K562 (cell line): ENCODE results near the gene PMEPA1. TPM values are rescaled to one million over a fixed set of nuclear protein-coding genes. Genes with fewer than 3 reads are reported as not detected.

Experiments
- ATAC-seq: fragments of 200-7000 bp; cut with Tn5 transposase; 3 replicates; pipeline ENCODE4 v1.9.1; 2020; ENCODE audit warnings: moderate library complexity
- BruUV-seq: library from RNA; stranded (reverse); fragments of 400-500 nt; replicated peaks from 2 replicates; lab custom pipeline; 2021; lab: Mats Ljungman, UMichigan
- CTCF ChIA-PET: fragments of 300-600 bp; formaldehyde crosslinking; extraction: SDS; loops from one replicate; lab custom pipeline; 2021; ENCODE audit warnings: low intra/inter-chr PET ratio; lab: Yijun Ruan, JAX
- POLR2A ChIA-PET: fragments of 300-600, 350-650 bp; sonication (Branson Sonifier 250); formaldehyde crosslinking; extraction: SDS; loops from one replicate; lab custom pipeline; 2021; ENCODE audit warnings: antibody characterized with exemption, inconsistent platforms; lab: Yijun Ruan, JAX
- DNase-seq, 4 experiments: peaks; one replicate each; pipeline versions ENCODE4 v3.0.0 to v3.0.0-alpha.2; 2011 to 2018; ENCODE audit warnings: low spot score in 3 of 4, mixed read lengths in 3 of 4; ENCODE audit errors: extremely low read depth in 1 of 4
- FAIRE-seq: peaks from 2 replicates; lab custom pipeline; 2011; peaks lifted over from hg19 to GRCh38; lab: Jason Lieb, UNC
- H2AFZ ChIP-seq: 2 replicates; pipeline ENCODE4 v1.6.0; 2011; ENCODE audit warnings: low read depth, low read length, control low read depth, inconsistent platforms
- H3K27ac ChIP-seq: fragments of 200-600 bp; 3 replicates; pipeline ENCODE4 v1.8.0; 2011; ENCODE audit warnings: low read depth, mild to moderate bottlenecking, control low read depth, inconsistent platforms, low read length, moderate library complexity, mixed read lengths; ENCODE audit errors: extremely low read depth
- H3K27me3 ChIP-seq, 2 experiments: fragments of 300-600 bp in 1 of 2; 2 replicates in 1 of 2; 3 replicates in 1 of 2; pipeline versions ENCODE4 v1.6.0 to v1.8.0; 2011; ENCODE audit warnings: inconsistent platforms in 2 of 2, low read length in 2 of 2, mild to moderate bottlenecking in 1 of 2, mixed read lengths in 1 of 2, moderate library complexity in 1 of 2; ENCODE audit not compliant: control insufficient read depth in 2 of 2, insufficient read depth in 2 of 2
- H3K36me3 ChIP-seq: fragments of 300-600 bp; 3 replicates; pipeline ENCODE4 v1.8.0; 2011; ENCODE audit warnings: mild to moderate bottlenecking, low read length, inconsistent platforms; ENCODE audit not compliant: control insufficient read depth, insufficient read depth
- H3K4me1 ChIP-seq, 2 experiments: fragments of 200-600 bp in 1 of 2; replicated peaks in 1 of 2; 2 replicates in 1 of 2; 3 replicates in 1 of 2; pipeline versions ENCODE4 v1.5.1 to v1.8.0; 2011; ENCODE audit warnings: inconsistent platforms in 2 of 2, low read length in 2 of 2, mild to moderate bottlenecking in 1 of 2, mixed read lengths in 1 of 2, moderate library complexity in 1 of 2; ENCODE audit not compliant: control insufficient read depth in 2 of 2, insufficient read depth in 2 of 2
- H3K4me2 ChIP-seq: 2 replicates; pipeline ENCODE4 v1.6.1; 2011; ENCODE audit warnings: low read length, control low read depth, inconsistent platforms, mixed read lengths; ENCODE audit not compliant: insufficient read depth
- H3K4me3 ChIP-seq: fragments of 200-600 bp; sonication (generic), shearing (Covaris generic); 2 replicates; pipeline ENCODE4 v1.5.1; 2016; ENCODE audit warnings: control low read depth, inconsistent platforms
- H3K79me2 ChIP-seq: fragments of 200-600 bp; 3 replicates; pipeline ENCODE4 v1.8.0; 2011; ENCODE audit warnings: low read length, inconsistent platforms; ENCODE audit not compliant: control insufficient read depth, insufficient read depth
- H3K9ac ChIP-seq, 2 experiments: 2 replicates each; pipeline versions ENCODE4 v1.6.0 to v1.6.1; 2011; ENCODE audit warnings: low read depth in 2 of 2, low read length in 2 of 2, control low read depth in 1 of 2, inconsistent platforms in 1 of 2, mild to moderate bottlenecking in 1 of 2, mixed read lengths in 1 of 2; ENCODE audit not compliant: insufficient read depth in 1 of 2
- H3K9me1 ChIP-seq: one replicate; pipeline ENCODE4 v1.6.0; 2011; ENCODE audit warnings: inconsistent platforms, mild to moderate bottlenecking, low read length, moderate library complexity; ENCODE audit not compliant: control insufficient read depth, insufficient read depth
- H3K9me3 ChIP-seq: replicated peaks from 2 replicates; pipeline ENCODE4 v1.5.1; 2011; ENCODE audit warnings: low read depth, low read length, inconsistent platforms; ENCODE audit not compliant: control insufficient read depth, insufficient read depth
- H4K20me1 ChIP-seq: replicated peaks from 2 replicates; pipeline ENCODE4 v1.6.1; 2011; ENCODE audit warnings: low read length, inconsistent platforms, mixed read lengths; ENCODE audit not compliant: control insufficient read depth, insufficient read depth
- CBX5 ChIP-seq: IDR thresholded peaks from 2 replicates; pipeline ENCODE4 v1.6.1; 2014; ENCODE audit warnings: low read depth, borderline replicate concordance
- CBX8 ChIP-seq: fragments of 200-600 bp; sonication (generic); IDR thresholded peaks from 2 replicates; pipeline ENCODE4 v1.6.1; 2012; ENCODE audit warnings: borderline replicate concordance, mixed run types, low read depth, mild to moderate bottlenecking, moderate library complexity, mixed read lengths, low read length, control low read depth, inconsistent platforms; ENCODE audit not compliant: poor library complexity, severe bottlenecking; ENCODE audit errors: extremely low read depth
- CTBP1 ChIP-seq: fragments of 450-650 bp; IDR thresholded peaks from 2 replicates; pipeline ENCODE4 v1.6.1; 2016; ENCODE audit warnings: borderline replicate concordance
- ELF2 ChIP-seq: fragments of 250-450 bp; sonication (Bioruptor Pico); IDR thresholded peaks from 2 replicates; pipeline ENCODE4 v1.5.0; 2021; ENCODE audit warnings: mild to moderate bottlenecking
- EP400 ChIP-seq: fragments of 450-650 bp; IDR thresholded peaks from 2 replicates; pipeline ENCODE4 v1.6.1; 2017; ENCODE audit warnings: antibody characterized with exemption, mild to moderate bottlenecking, moderate library complexity
- FOXO4 ChIP-seq: fragments of 450-650 bp; formaldehyde crosslinking; IDR thresholded peaks from 2 replicates; pipeline ENCODE4 v1.4.0; 2020; ENCODE audit warnings: mild to moderate bottlenecking, moderate library complexity
- GABPB1 ChIP-seq: sonication (generic); formaldehyde crosslinking; IDR thresholded peaks from 2 replicates; pipeline ENCODE4 v1.8.0; 2022; ENCODE audit warnings: mild to moderate bottlenecking, missing genetic modification reagents
- SPI1 ChIP-seq: IDR thresholded peaks from 2 replicates; pipeline ENCODE4 v1.6.1; 2011; ENCODE audit warnings: low read depth, low read length, control low read depth, borderline replicate concordance
- YY1 ChIP-seq, 3 experiments: IDR thresholded peaks; 2 replicates each; pipeline ENCODE4 v1.6.1; 2011; ENCODE audit warnings: low read length in 2 of 3, mild to moderate bottlenecking in 2 of 3, moderate library complexity in 2 of 3, borderline replicate concordance in 1 of 3, control low read depth in 1 of 3, low read depth in 1 of 3; ENCODE audit not compliant: insufficient read depth in 3 of 3, insufficient replicate concordance in 2 of 3, control insufficient read depth in 1 of 3, insufficient read length in 1 of 3; ENCODE audit errors: extremely low read depth in 1 of 3
- ZNF780A ChIP-seq: fragments of 250-450 bp; sonication (Bioruptor Pico); IDR thresholded peaks from 2 replicates; pipeline ENCODE4 v1.5.0; 2021; ENCODE audit warnings: mild to moderate bottlenecking
- WGBS: fragments of 100-300 bp; shearing (Covaris generic); methylation state at CpG from one replicate; pipeline ENCODE4 v1.1.6; 2016; ENCODE audit warnings: low coverage, mixed read lengths; ENCODE audit not compliant: insufficient coverage; ENCODE audit errors: missing lambda C conversion rate; 5-methylcytosine and 5-hydroxymethylcytosine counted together
- in situ Hi-C: fragments of 300-500 bp; cut with MboI; formaldehyde crosslinking; loops from 4 replicates; pipeline ENCODE4 v1.15.0; 2018; ENCODE audit warnings: inconsistent platforms, mixed read lengths
- intact Hi-C: fragments of 100-400 bp; cut with micrococcal nuclease; formaldehyde crosslinking; loops from 2 replicates; pipeline ENCODE4 v1.14.2; 2022
- polyA plus RNA-seq, 8 experiments: library from polyadenylated mRNA; depleted of rRNA in 4 of 8; stranded (reverse) in 5 of 8; unstranded in 3 of 8; fragments of >200 nt; fragmentation: Nextera tagmentation in 2 of 8; fragmentation: Illumina TruSeq in 1 of 8; extraction: Ambion mirVana in 2 of 8; extraction: Trizol in 1 of 8; gene quantifications; 2 replicates each; pipeline versions ENCODE4 v1.2.1 to v1.2.3, GENCODE V29; 2011 to 2014; ENCODE audit warnings: inconsistent platforms in 1 of 8, missing spikeins in 1 of 8
- total RNA-seq, 7 experiments: library from RNA; depleted of rRNA in 6 of 7; stranded (reverse); fragments of >200 nt in 6 of 7; fragmentation: Illumina TruSeq in 2 of 7; extraction: Trizol in 2 of 7; gene quantifications; 2 replicates each; pipeline versions ENCODE4 v1.2.1 to v1.2.3, GENCODE V29; 2011 to 2021; ENCODE audit warnings: low replicate concordance in 1 of 7

Gene PMEPA1
- total and polyA plus RNA-seq, 9 of the 15 experiments (the other 6 are each of a cell fraction or from before 2014, with no cell fraction given), result 0.16 TPM; not detected in 8

GRCh38 chr20:57658447-57658832 lies 51.4 kb downstream of the PMEPA1 start:
- Histone ChIP-seq H4K20me1 (0 out of 2 replicates have a peak, but pooled peaks cover 9% of the 10 kb centered on the region), H3K9me3 (no peaks in the 10 kb centered on the region), H3K27ac (no peak overlapping the region), H3K36me3 (no peaks in the 10 kb centered on the region), H3K79me2 (no peaks in the 10 kb centered on the region), H3K4me1 (peaks cover 0 to 8% of the 10 kb centered on the region in 2 experiments; a peak in 1 of 5 replicates), H2AFZ (no peak overlapping the region)
- in situ Hi-C loops, result no loop called here
- BruUV-seq, result no TSS peak
- 0% methylated on average over 8 of the region's 8 CpGs for WGBS
- ATAC-seq (no peak), FAIRE-seq (no peak)
- POLR2A ChIA-PET, result no interaction called here
- TF ChIP-seq CBX5, result no peak
- TF ChIP-seq SPI1, result no peak
- no peak for TF ChIP-seq ZNF780A (CRISPR knock-in tag)
- no peak for TF ChIP-seq CBX8
- TF ChIP-seq CTBP1, result no peak
- no peak for TF ChIP-seq YY1 (IDR thresholded peaks at IDR 0.05; ENCODE audit: borderline replicate concordance in 1 of 3, control insufficient read depth in 1 of 3, extremely low read depth in 1 of 3, insufficient read depth in 3 of 3, insufficient read length in 1 of 3, insufficient replicate concordance in 2 of 3, low read depth in 1 of 3, low read length in 2 of 3)
- TF ChIP-seq ELF2 (CRISPR knock-in tag), result no peak
- TF ChIP-seq FOXO4 (CRISPR knock-in tag), result no peak
- no peak for TF ChIP-seq GABPB1 (CRISPR knock-in tag)
- no peak for TF ChIP-seq EP400
- TF ChIP-seq, all 486 proteins: peak for 0
- no peak for DNase-seq
- Histone ChIP-seq H3K9me1 (no peaks in the 10 kb centered on the region), H3K4me2 (no peak overlapping the region), H3K9ac (no peak overlapping the region), H3K27me3 (peaks cover 17 to 88% of the 10 kb centered on the region in 2 experiments; a peak in 3 of 5 replicates), H3K4me3 (no peak overlapping the region)
- intact Hi-C loops, result loop anchor here (10.0 kb wide), 1 partner anchor 186 kb away; no protein-coding TSS in a partner anchor
- CTCF ChIA-PET, result no interaction called here
